GM18520 (cell line): ENCODE data around the gene TMEM132D.

ENCODE experiments used
- ATAC-seq: cut with Tn5 transposase; IDR thresholded peaks from one replicate; pipeline ENCODE4 v1.9.1; 2021; ENCODE audit not compliant: unreplicated experiment

The TMEM132D gene

DNA sequence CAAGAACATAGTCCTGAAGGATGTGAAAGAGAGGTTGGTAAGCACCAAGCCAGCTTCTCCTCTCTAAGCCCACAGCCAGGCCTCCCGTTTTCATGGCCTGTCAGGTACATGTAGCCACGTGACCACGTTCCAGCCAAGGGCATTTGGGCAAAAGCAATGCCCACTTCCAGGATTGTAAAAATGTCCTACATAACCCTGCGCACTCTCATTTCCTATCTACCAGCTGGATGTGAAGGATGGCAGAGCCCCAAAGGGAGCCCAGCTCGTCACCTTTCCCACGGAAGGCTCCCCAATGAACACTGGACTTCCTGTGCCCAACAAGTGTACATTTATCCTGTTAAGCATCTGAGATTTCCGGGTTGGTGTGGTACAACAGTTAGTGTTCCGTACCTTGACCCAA lies 231.7 kb downstream of the TMEM132D start:
- no peak for ATAC-seq

DNA sequence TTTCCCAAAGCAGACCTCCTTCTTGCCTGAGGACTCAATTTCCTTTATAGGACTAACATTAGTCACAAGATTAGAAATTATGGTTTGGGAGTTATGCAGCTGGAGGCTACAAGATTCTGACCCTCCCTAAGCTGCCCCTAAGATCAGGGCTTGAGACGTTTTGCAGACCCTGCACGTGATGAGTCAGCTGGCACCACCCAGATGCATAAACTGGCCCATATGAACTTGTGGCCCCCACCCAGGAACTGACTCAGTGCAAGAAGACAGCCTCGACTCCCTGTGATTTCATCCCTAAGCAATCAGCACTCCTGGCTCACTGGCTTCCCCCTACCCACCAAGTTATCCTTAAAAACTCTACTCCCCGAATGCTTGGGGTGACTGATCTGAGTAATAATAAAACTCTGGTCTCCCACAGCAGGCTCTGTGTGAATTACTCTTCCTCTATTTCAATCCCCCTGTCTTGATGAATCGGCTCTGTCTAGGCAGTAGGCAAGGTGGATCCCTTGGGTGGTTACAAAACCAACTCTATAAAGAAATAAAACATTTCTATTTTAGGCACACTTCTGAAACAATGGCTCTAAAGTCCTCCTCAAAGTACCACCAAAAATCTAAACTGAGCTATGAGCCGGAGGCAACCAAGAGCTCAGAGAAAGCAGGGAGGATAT lies 233.4 kb downstream of the TMEM132D start:
- no peak for ATAC-seq

DNA sequence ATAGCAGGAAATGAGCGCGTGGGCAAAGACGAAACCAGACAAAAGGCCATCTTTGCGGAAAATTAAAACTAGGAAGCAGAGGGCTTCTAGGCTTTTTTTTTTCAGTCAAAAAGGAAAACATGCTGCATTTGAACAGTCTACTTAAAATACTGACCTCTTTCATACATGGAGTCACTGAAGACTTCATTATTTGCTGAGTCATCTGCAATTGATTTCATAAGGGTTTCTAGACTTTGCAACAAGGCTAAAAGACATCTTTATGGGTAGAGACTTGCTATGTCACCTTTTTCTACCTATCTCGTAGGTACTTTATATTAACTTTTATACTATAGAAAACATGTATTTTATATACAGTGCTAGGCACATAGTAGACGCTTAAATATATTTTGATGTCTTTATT lies 238.4 kb downstream of the TMEM132D start:
- ATAC-seq = no peak

DNA sequence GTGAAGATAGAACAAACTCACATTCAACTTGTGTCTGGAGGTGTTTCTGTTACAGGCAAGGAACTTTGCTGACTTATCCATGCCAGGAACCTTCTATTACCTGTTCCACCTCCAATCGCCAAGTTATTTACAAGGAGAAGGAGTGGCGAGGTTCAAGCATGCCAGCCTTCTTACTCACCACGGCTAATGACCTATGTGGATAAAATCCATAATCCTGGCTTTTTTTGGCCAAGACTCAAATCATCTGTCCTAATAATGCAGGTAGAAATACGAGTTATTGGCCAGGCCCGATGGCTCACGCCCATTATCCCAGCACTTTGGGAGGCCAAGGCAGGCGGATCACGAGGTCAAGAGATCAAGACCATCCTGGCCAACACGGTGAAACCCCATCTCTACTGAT lies 241.6 kb downstream of the TMEM132D start:
- ATAC-seq = no peak

- no peak for ATAC-seq
Measured at GRCh38 chr12:129660946-129661345, 242.9 kb downstream of the TMEM132D start.

DNA sequence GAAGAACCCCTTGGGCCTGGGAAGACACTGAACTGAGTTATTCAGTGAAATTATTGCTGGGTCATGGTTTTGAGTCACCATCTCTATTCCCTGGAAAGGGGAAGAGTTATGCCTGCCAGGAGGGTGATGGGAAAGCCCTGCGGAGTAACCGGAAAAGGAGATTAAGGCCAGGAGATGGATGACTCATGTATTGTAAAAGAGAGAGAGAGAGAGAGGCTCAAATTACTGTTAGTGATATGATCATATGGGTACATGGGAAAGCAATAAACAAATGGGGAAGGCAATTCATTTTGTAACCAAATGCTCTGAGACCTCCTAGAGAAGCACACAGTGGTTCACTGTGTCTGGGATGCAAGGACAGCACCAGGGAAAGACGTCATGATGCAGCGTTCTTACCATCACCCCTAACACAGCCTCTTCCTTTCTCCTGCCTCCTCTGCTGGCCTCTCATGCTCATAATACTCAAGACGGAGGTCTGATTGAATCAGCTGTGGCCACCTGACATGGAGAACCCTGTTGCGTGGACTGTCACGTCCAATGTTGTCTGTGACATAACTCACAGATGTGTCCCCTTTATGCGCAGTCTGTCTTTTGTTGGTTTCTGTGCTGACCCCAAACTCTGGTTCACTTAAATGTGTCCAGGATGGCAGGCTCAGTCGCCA lies 243.7 kb downstream of the TMEM132D start:
- ATAC-seq = no peak

DNA sequence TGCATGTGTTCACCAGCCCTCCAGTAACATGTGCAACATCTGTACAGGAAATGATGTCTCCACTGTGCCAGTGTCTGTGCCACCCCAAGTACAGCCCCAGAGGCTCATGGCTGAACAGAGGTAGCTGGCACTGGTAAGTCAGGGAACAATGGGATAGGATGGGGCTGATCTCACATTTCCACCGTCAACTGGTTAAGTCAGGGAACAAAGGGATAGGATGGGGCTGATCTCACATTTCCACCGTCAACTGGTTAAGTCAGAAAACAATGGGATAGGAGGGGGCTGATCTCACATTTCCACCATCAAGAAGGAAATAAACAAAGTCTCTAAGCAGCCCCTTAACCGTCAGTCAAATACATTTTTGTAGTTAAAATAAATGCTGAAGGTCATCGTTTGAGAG lies 246.6 kb downstream of the TMEM132D start:
- ATAC-seq = no peak

GRCh38 chr12:129651951-129652350 lies 251.9 kb downstream of the TMEM132D start:
- no peak for ATAC-seq

- ATAC-seq = no peak
Measured at GRCh38 chr12:129641926-129642325, 261.9 kb downstream of the TMEM132D start.

- no peak for ATAC-seq
Measured at GRCh38 chr12:129635021-129635685, 268.7 kb downstream of the TMEM132D start.

DNA sequence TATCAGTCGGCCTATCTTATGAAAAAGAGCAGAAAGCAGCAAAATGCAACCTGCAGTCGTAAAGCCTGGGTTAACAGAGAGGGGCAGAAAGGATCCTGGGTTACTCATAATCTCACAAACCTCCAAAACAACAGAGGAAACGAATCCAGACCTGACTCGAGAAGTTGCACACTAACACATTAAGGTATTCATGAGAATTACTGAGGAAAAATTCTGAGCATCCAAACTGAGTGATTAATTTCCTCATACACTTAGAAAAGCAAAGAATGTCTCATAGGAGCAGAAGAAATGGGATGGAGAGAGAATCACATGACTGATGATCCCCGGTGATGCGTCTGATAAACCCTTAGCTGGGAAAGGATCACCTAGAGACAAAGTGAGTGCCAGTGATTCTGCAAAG lies 272.5 kb downstream of the TMEM132D start:
- no peak for ATAC-seq

DNA sequence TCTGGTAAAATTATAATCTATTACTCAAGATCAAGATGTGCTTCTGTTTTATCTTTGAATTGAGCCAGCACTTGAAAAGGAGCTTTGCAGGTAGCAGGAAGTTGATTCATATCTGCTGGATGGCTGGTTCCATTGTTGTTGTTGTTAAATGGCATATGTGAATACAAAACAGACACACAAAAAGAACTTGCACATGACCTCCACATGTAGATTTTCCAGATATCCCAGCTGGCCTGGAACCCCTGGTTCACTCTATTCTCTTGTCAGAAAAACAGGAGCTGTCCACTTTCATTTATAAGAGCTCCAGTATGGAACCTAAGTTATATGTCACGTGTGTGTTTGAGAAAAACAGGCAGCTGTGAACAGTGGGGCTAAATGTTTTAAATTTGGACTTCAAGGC lies 273.9 kb downstream of the TMEM132D start:
- no peak for ATAC-seq

DNA sequence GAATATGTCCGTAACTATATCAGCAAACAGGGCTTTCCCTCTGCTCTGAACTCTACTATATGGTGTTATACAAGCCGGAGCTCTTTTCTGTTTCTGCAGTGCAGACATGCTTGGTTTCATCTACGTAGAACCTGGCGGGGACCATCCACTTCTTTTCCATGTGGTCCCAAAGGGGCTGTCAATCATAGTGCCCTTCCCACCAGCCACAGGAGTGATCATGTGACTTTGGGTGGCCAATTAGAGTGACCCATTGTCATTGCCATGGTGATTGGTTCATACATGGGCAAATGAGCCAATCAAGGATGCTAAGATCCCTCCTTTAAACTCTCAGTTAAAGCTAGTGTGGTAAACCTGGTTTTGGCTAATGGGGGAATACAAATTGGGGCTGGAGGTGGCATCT lies 281.3 kb downstream of the TMEM132D start:
- ATAC-seq = no peak

- no peak for ATAC-seq
Measured at GRCh38 chr12:129619271-129619670, 284.6 kb downstream of the TMEM132D start.

GRCh38 chr12:129617849-129618248 lies 286.0 kb downstream of the TMEM132D start:
- no peak for ATAC-seq

DNA sequence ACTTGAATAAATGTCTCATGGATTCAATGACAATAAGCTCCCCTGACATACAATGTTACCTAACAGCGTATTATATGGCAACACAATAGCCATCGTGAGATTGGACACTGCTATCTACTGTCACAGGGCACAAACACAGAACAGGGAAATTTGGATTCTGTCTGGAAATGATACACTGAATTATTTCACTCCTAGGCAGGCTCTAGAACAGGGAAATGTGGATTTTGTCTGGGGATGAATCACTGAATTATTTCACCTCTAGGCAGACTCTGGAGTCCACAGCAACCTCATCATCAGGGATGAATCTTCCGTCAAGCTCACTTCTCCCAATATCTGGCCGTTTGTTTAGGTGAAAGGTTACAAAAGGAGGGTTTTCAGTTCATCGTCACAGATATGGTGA lies 288.8 kb downstream of the TMEM132D start:
- ATAC-seq = no peak

DNA sequence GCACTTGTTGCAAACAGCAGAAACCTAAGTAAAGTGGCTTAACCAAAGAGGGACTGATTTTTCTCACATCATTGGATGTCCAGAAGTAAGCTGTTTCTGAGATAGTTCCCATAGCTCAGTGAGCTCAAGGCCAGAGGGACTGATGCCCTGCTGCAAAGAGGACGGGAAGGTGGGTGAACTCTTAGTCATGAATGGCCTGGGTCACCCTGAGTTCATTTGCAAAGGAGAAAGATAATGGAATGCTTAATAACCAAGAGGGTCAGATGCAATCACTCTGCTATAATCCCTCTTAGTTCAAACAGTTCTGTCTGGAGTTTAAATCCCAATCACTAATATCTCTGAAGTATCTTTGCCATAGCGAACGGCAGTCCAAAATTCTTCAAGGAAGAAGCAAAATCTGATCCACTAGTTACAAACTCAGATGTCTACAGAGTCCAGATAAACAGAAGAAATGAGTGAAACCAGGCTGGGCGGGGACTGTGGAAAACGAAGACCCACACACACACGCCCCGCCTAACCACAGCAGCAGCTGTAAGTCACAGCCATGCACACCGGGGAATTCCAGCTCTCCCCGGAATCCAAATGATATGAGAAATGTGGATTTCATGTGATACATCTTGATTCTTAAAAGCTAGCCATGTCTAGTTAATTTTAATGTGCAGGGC lies 289.5 kb downstream of the TMEM132D start:
- ATAC-seq = no peak

- ATAC-seq = no peak
Measured at GRCh38 chr12:129613314-129613713, 290.5 kb downstream of the TMEM132D start.

DNA sequence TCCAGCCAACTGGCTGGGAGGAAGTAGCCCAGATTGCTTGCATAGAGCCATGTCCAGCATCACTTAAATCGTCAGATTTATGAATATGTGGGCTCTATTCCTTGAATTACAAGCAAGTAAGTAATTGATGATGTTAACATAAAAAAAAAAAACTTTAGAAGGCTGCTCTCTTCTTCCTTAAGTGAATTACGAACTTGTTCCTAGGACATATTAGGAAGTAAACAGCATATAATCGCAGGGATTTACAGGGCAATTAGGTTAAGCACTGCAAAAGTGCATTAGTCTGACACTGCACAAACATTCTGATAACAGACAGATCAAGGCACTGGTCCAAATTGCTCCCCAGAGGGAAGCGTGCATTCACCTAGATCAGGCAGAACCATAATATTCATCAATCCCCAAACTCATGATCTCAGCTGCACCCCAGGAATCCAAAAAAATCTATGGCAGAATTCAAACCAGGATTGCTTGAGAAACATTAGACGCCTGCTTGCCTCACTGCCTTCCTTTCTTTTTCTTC lies 293.2 kb downstream of the TMEM132D start:
- no peak for ATAC-seq

DNA sequence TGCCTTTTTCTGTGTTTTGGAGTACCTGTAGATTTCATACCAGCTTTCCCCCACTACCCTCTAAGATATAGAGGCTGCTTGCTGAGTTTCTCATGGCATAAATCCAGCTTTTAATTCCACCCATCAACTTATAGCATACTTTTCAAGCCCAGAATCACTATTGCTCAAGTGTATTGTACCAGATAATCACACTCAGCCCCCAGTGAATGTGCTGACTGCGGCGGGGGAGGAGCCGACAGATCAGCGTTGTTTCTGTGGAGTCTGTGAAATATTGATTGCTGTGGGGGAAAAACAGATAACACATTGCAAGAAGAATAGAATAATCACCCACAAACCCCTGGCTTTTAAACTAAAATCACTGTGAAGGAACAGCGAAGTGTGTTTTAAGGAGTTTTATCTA lies 296.1 kb downstream of the TMEM132D start:
- ATAC-seq = no peak

GRCh38 chr12:129607301-129607700 lies 296.5 kb downstream of the TMEM132D start:
- ATAC-seq = no peak

- no peak for ATAC-seq
Measured at GRCh38 chr12:129606239-129606638, 297.6 kb downstream of the TMEM132D start.
